Activated T-helper 1 cell treated with Interleukin-2 at 50 U/mL for 16 hours (primary cell): ENCODE data around the gene MAP2K5.

ENCODE experiments used
- DNase-seq: peaks from one replicate; pipeline ENCODE4 v3.0.0-alpha.2; 2020; ENCODE audit warnings: low read depth

The MAP2K5 gene

DNA sequence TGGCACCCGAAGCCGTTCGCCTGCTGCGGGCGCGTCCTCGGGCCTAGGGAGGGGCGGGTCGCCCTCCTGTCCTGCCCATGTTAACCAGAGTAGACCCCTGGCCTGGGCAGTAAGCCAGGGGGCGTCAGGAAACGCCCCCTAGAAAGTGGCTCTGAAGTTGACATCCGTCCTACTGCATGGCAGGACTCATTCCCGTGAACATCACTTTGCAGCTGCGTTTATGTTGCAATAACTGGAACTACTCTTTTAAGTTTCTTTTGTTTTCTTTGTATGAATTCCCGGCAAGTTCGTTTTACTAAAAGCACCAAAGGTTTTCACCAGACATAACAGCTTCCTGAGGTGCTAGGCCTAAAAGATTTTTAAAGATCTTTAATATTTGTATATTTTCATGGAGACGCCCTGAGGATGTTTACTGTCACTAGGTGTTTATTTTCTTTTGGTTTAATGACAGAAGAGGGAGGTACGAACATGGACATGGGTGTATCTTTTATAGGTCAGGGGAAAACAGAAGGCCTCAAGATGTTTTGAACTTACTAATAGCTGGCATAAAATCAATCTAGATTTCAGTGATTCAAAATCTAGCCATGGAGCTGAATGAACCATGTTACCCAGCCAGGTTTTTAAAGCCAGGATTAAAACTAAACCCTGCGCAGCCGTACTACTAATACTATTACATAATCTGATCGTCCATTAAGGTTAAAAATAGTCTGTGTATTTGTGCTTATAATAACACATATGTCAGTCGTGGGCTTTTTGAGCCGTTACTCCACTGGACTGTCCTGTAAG is 20.5 kb upstream of the MAP2K5 start:
- DNase-seq = no peak

GRCh38 chr15:67523330-67523729 is 19.2 kb upstream of the MAP2K5 start:
- DNase-seq = no peak

DNA sequence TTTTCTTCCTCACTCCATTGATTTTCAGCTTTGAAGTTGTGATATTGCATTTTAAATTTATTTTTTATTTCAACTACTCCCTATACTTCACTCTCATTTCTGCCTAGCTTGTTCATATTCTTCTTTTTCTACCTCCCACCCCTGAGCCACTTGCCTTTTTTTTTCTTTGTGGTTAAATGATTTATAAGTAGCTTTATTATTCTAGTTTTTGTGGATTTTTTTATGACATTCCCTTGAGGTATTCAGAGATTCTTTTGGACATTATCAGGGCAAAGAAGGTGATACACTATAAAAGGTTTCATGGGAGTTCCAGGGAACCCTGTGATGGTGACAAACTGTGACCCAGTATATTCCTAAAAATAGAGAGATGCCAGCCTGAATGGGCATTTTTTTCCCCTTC is 18.3 kb upstream of the MAP2K5 start:
- no peak for DNase-seq

DNA sequence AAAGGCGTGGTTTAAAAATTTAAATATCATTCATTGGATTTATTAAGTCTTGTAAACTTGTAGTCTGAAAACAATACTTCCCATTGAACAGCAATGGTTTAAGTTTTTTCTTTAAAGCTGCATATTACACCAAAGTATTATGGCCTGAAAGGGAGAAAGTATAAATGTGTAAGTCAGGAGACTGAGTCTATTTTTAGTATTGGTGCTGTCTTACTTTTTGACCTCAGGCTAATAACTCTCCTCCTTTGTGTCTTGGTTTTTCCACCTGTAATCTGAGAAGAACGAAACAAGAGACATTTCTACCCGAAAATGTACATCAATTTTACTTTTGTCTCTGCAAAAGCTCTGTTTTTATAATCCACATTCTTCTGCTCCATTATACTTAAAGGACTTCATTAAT is 14.0 kb upstream of the MAP2K5 start:
- no peak for DNase-seq

DNA sequence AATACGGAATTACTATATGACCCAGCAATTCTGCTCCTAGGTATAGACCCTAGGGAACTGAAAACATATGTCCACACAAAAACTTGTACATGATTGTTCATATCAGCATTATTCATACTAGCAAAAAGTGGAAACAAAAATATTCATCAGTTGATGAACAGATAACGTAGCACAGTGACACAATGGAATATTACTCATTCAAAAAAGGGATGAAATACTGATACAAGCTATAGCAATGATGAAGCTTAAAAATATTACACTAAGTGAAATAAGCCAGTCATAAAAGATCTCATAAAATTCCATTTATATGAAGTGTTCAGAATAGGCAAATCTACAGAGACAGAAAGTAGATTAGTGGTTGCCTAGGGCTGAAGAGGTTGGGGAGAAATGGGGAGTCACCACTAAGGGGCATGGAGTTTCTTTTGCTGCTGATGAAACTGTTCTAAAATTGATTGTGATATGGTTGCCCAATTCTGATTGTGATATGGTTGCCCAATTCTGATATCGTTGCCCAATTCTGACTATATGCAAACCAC is 11.1 kb upstream of the MAP2K5 start:
- no peak for DNase-seq

DNA sequence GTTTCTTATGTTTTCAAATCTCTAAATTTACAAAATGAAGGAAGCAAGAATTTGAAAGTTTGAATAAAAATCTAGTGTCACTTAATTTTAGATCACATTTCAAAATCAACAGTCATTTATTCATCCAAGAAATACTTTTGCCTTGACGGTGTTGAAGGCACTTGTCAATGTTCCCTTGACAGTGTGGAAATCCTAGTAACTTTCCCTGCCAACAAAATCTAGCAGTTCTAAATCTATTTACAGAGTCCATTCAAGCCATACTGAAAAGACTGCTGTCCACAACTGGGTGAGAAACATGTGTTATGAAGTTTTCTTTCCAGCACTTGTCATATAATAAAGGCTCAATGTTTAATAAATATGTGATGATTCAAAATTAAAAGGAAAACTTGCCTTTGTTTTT is 8.6 kb upstream of the MAP2K5 start:
- DNase-seq = no peak

GRCh38 chr15:67534360-67534759 is 8.1 kb upstream of the MAP2K5 start:
- DNase-seq = no peak

DNA sequence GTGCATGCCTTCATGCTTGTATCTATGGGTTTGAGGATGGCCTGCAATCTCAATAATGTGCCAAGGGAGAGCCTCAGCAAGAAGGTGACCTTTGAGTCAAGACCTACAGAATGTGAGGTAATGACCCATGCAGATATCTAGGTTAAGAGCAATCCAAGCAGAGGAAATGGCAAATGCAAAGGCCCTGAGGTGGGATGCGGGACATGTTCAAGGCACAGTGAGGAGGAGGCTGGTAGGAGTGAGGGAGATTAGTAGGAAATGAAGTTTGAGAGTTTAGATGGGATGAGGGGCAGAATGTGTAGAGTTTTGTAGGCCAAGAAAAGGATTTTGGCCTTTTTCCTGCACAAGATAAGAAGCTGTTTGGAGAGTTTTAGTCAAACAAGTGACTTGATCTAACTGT is 4.7 kb upstream of the MAP2K5 start:
- DNase-seq = no peak

DNA sequence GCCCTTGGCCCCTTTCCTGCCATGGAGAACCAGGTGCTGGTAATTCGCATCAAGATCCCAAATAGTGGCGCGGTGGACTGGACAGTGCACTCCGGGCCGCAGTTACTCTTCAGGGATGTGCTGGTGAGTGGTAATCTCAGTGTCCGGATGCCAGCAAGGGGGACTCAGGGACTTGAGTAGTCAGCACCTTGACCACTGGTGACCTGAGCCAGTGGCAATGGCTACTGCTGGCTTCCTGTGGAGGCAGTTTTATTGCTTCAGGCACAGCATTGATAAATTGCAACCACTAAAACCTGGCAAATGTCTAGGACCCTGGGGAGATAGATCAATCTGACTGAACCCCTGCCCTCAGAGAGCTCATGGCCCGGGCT is 830 bp downstream of the MAP2K5 start:
- DNase-seq = no peak

- DNase-seq = no peak
These were observed 2.0 kb downstream of the MAP2K5 start for GRCh38 chr15:67544475-67544874.

DNA sequence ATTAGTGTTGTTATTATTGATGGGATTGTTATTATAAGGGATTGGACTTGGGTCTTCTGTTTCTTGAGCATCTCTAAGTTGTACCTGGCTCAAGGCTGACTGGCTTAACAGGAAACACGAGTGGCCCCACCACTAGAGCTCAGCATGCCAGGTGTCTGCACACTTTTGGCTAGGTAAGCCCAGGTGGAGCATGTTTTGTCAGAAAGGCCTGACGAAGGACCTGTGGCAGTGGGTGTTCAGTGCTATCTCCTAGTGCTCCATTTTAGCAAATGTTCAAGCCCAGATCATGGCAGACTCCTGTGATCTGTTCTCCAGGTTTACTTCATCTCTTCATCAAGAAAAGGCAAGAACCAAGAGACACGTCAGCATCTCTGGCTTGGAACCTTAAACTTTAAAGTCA is 3.4 kb downstream of the MAP2K5 start:
- no peak for DNase-seq

GRCh38 chr15:67547064-67547463 is 4.6 kb downstream of the MAP2K5 start:
- DNase-seq = no peak

- DNase-seq = no peak
These were observed 5.3 kb downstream of the MAP2K5 start for GRCh38 chr15:67547836-67548235.

DNA sequence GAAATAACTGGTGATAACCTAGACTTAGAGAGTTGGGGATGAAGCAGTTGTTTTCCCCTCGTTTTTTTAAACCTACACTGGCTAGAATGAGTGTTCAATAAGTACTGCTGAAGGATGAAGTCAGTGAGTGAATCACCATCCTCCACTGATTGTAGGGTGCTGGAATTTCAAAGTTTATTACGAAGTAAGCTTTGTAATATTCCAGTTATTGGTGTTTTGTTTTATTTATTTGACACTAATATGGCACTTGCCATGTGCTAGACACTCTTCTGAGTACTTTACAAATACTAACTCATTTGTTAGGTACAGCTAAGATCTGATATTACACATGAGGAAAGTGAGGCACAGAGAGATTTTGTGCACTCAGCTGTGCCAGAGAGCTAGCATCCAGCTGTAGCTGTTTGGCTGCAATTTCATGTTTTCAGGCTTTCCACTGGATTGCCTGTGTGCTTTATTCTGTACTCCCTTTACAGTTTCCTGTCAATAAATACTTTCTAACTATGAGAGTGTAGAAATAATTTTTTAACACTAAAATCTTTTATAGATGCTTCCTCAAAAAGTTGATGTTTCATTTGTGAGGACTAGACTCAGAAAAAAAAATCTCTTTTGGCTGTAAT is 5.8 kb downstream of the MAP2K5 start:
- DNase-seq = no peak

- no peak for DNase-seq
These were observed 6.6 kb downstream of the MAP2K5 start for GRCh38 chr15:67548862-67549651.

- DNase-seq = no peak
These were observed 7.2 kb downstream of the MAP2K5 start for GRCh38 chr15:67549736-67550135.

GRCh38 chr15:67550522-67550921 is 8.0 kb downstream of the MAP2K5 start:
- no peak for DNase-seq

GRCh38 chr15:67551207-67551743 is 8.8 kb downstream of the MAP2K5 start:
- DNase-seq = no peak

- DNase-seq = no peak
These were observed 12.1 kb downstream of the MAP2K5 start for GRCh38 chr15:67554580-67554979.

- no peak for DNase-seq
These were observed 14.6 kb downstream of the MAP2K5 start for GRCh38 chr15:67556976-67557570.

DNA sequence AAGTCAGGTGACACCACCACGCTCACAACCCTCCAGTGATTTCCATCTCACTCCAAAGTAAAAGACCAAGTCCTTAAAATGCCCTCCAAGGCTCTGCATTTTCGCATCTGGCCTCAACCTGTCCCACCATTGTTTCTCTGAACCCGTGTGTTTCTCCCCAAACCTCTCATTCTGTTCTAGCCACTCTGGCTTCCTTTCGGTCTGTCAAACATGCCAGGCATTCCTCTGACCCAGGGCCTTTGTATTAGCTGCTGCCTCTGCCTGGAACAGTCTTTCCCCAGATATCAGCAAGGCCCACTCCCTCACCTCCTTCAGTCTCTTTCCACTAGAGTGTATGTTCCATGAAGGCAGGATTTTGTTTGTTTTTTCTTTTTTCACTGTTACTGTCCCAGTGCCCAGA is 16.0 kb downstream of the MAP2K5 start:
- DNase-seq = no peak

DNA sequence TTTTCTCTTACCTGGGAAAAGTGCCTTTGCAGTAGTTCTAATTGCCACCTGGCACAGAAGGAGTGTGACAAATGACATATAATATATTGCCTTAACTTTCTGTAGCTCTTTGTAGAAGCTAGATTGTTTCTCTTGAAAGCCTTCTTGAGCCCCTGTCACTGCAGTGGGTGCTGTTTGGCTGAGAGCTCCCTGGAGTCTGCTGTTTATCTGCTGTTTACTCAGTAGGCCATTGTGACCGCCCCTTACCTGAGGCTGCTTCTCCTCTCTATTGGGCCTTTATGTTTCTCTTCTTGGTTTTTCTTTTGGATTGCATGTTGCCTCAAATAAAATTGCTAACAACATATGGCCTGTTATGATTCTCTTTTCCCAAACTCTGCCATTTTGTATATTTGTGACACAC is 16.7 kb downstream of the MAP2K5 start:
- no peak for DNase-seq
